ENCODE measurements around the gene ZBTB38.

ZBTB38 gene, protein sequence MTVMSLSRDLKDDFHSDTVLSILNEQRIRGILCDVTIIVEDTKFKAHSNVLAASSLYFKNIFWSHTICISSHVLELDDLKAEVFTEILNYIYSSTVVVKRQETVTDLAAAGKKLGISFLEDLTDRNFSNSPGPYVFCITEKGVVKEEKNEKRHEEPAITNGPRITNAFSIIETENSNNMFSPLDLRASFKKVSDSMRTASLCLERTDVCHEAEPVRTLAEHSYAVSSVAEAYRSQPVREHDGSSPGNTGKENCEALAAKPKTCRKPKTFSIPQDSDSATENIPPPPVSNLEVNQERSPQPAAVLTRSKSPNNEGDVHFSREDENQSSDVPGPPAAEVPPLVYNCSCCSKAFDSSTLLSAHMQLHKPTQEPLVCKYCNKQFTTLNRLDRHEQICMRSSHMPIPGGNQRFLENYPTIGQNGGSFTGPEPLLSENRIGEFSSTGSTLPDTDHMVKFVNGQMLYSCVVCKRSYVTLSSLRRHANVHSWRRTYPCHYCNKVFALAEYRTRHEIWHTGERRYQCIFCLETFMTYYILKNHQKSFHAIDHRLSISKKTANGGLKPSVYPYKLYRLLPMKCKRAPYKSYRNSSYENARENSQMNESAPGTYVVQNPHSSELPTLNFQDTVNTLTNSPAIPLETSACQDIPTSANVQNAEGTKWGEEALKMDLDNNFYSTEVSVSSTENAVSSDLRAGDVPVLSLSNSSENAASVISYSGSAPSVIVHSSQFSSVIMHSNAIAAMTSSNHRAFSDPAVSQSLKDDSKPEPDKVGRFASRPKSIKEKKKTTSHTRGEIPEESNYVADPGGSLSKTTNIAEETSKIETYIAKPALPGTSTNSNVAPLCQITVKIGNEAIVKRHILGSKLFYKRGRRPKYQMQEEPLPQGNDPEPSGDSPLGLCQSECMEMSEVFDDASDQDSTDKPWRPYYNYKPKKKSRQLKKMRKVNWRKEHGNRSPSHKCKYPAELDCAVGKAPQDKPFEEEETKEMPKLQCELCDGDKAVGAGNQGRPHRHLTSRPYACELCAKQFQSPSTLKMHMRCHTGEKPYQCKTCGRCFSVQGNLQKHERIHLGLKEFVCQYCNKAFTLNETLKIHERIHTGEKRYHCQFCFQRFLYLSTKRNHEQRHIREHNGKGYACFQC (N-terminal part only)

DNA sequence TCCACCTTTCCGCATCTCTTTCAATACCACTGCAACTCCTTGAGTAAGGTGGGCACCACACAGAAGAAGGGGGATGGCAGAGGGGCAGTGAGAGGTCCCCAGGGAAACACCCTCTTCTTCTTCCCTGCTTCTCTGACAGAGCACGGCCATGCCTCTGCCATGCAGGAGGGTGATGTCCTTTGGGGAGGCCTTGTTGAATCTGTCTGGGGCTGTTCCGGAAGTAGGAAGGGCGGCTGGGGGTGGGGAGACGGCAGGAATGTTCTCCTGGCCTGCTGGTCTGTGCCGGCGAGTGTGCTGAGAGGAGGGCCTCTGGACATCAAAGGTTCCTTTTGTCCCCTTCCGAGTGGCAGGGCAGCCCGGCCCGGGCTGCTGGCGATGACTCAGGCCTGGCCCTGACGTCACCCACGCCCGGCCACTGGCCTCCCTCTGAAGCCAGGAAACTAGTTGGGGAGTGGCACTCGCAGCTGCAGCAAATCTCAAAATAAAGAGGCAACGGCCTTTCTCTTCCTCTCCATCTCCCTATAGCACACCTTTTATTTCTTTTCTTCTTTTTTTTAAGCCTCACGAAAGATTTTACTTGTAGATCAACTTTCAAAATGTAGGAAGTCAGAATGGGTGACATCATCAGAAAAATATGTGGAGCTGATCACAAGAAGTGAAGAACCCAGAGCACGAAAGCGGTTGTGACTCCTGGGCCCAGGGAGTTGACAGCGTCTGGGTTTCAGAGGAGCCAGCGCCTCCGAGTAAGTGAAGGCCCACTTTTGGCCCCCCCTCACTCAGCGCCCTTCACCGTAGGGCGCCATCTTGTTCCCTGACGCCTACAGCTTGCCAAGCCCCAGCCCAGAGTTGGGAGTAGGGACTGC is at the start of gene ZBTB38:
Gene ZBTB38, plus strand, starts transcription at position 443 of the 863 bp plus-strand sequence. CDS start 73,885 bp downstream, outside the sequence.
- no peak for DNase-seq

DNA sequence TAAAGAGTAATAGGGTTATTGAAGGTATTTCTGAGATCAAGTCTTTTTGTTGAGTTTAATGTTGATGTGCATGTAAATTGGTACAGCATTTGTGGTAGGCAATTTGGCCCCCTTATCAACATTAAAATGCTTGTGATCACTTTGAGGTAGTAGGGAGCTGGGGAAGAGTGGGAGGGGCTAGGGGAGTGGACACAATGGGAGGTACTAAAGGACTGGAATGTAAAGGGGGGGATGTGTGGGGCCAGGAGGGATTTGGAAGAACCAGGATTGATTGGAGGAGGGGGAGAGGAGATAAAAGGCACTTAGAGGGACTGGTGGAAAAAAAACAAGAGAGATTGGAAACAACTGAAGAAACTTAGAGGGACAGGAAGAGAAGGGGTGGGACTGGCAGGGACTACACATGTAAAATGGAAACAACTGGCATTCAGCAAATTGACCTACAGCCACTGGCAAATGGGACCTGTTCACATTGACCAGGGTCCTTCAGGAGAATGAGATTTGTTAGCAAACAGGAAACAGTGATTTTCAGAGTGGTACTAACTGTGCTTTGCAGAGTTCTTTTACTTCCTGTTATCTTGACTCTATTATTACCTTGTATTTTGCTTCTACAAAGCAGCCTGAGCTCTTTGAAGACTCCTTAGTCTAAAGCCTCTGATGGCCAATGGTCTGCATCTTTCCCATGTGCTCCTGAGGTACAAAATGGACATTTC is 47.8 kb upstream of the ZBTB38 start:
- DNase-seq: no peak

DNA sequence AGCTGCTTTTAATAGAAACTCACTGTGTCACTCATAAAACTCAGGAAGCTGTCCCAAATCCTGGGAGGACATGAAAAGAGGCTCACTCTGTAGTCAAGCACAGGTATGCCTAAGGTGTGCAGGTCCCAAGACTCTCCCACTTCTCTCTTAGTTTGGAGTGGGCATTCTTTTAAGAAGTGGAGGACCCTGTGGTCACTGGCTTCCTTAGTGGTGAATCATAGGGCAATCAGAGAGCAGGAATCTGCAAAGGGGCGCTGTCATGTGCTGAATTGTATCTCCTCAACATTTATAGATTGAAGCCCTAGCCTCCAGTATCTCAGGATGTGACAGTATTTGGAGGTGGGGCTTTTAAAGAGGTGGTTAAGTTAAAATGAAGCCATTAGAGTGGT is 47.2 kb upstream of the ZBTB38 start:
- DNase-seq: no peak

DNA sequence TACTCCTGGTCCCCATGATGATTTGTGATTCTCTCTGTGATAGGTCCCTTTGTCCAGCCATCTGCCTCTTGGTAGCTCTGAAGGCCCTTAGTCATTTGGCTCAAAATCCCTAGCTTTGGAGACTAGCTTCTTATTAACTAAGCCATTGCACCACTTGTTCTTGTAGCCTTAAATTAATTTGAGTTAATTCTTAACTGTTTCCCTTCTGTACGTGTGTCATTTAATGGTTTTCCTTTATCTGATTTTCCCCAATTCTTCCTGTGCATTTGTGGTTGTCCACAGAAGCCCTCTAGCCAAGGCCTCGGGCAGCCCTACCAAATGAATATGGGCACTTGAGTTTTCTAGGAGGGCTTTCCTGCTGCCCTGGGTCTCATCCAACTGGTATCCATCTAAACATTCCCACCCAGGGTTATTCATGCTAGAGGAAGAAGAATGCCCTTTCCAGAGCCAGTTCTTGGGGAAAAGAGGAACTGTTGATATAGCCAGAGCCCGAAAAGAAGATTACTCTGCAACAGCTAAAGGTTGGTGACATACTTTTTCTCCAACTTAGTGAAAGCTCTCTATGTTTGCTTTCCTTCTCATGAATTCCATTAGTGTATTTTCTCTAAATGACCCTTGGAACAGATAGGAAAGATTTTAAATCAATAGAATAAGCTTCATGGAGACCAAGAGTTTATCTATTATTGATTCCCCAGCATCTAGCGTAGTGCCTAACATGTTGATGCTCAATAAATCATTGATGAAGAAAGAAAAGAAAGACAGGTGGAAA is 44.2 kb upstream of the ZBTB38 start:
- no peak for DNase-seq

DNA sequence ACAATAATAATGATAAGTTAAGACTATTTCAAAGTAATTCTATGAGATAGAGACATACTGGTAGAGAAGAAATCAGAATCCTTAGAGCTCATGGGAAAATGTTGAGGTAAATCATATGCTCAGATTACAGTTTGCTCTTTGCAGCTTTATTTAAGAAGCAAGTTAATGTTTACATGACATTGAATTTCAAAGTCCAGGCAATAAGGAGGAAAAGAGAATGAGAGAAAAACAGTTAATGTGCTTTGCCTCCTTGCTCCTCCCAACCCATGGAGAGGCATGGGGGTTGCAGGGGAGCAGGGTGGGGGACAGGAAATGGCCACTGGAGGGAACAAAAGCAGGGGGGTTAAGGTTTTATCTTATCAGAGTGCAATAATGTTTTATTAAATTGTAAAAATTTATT is 42.2 kb upstream of the ZBTB38 start:
- DNase-seq: no peak

DNA sequence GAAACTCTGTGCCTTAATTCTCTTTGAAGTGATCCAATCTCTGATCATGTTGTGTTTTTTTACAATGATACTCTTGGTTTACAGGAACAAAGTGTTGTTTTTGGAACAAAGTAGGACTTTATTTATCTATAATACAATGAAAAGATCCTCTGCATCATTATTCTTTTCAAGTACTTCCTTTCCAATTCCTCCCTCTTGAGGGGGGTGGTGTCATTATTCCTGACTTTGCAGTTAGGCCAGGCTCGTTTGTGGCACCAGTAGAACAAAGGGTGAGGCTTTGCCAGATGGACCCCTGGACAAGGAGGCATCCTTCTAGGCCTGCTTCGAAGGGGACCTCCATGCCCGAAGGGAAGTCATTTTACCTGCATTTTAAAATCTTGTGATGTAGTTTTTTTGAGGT is 41.7 kb upstream of the ZBTB38 start:
- DNase-seq: no peak

DNA sequence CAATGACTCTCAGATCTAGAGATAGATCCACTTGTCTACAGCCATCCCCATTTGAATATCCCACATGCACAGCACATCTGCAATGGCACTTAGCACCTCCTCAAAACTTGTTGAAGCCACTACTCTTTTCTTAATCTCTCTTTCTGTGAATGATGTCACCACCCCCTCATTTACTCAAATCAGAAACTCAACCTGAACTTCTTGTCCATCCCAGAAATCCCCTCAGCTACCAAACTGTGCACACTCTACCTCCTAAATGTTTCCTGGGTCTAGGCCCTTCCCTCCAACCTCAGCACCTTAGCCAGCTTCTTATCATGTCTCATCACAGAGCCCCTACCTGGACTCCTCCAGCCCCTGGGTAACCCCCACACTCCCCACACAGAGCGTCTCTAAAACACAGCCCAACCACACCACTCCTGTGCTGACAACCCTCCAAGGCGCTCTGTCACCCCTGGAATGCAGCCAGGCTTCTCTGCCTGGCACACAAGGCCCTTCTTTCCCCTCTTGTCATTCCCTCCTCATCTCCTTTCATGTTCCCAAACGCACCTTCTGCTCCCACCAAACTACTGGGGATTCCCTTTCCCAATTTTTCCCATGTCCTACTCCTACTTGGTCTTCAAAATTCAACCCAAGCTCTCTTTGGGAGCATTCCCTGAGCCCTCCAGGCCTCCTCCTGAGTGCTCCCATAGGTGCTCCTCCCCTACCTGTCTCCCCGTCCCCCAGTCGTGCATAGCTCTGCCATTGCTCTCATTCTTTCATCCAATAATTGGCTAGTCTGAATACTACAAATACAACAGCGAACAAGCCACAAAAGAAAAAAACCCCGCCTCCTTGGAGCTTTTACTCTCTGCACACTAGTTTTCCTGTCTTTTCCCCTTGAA is 39.8 kb upstream of the ZBTB38 start:
- DNase-seq: no peak

DNA sequence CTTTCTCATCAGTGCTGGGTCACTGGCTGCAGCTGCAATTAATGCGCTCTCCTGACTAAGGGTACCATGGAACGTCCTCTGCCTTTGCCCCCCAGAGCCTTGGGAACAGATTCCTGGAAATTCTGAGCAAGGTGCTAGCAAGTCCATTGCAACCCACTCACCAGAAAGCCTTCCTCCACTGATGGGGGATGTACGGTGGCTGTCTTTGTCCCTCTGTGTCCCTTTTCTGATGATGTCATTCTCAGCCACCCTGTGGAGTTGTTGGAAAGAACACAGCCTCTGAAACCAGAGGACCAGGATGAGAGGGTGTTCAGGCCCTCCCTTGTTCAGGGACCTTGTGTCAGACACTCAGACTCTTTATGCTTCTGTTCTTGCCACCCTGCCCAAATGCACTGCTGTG is 38.1 kb upstream of the ZBTB38 start:
- peak; percentile 76 for DNase-seq

DNA sequence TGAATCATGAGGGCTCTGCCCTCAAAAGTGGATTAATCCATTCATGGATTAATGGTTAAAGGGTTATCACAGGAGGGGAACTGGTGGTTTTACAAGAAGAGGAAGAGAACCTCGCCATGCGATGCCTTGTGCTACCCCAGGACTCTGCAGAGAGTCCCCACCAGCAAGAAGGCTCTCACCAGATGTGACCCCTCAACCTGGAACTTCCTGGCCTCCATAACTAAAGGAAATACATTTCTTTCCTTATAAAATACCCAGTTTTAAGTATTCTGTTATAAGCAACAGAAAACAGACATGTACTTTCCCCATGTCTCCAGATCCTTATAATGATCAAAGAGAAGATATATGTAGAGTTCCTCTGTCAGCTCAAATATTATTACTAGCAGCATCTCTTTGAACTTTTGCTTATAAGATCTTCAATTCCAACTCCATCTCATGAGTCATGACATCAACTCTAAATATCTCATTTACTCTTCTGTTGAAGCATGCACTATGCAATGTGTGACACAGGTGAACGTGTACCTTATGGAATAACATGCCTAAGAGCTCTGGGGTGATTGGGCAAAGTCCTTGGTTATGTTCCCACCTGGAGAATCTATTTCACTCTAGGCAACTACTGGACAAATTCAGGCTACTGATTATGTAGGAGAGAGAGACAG is 37.5 kb upstream of the ZBTB38 start:
- no peak for DNase-seq

DNA sequence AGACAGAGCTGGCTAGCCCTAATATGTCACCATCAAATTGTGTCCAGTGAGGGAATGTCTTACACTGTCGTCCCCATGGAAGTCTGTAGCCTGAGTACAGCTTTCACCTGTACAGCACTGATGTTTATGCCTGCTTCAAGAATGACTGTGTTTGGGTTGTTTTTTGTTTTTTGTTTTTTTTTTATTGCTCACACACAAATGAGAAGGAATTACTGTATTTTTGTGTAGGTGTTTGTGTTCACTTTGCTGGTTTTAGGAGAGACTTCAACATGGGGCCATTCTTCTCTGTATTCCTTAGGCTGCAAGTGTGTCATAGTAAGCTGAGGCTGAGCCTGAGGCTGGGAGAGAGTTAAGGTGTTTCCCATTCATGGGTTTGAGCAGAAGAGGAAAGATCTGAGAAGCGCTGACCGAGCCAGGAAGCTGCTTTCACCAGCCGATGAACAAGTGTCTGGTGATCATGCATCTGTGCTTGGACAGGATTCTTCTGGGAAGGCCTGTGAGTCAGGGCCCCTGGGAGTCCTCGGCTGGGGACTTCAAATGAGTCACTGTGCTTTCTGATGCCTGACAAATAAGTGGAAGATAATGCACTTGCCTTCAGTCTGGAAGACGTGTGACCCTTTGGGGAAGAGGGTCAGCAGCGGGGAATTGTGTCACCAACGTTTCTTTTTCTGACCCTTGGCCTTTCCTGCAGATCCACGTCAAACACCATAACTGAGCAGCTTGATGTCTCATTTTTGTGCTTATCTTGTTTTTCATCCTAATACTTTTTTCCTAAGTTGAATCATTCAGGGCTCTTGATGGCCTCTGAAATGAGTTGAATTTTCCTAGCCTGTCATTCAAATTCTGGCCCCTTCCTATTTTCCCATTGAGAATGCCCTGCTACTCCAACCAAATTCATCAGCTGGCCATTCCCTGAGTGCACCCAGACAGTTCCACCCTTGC is 36.7 kb upstream of the ZBTB38 start:
- DNase-seq: no peak

DNA sequence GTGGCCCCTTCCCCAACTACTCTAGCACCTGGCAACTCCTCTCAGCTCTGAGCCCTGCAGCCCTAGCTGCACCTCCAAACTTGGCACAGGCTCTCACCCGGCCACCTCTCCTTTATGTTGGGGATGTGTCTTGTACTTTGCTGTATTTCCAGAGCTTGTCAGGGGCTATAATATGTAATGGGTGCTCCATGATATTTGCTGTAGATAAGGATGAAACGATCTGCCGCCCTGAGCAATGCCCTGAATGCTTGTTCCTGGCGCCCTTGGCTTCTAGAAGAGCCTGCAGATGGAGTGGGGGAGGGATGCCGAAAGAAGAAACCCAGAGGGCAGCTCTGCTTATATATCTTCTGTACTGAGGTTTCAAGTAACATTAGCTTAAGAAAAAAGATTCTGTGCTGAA is 35.9 kb upstream of the ZBTB38 start:
- DNase-seq: no peak

DNA sequence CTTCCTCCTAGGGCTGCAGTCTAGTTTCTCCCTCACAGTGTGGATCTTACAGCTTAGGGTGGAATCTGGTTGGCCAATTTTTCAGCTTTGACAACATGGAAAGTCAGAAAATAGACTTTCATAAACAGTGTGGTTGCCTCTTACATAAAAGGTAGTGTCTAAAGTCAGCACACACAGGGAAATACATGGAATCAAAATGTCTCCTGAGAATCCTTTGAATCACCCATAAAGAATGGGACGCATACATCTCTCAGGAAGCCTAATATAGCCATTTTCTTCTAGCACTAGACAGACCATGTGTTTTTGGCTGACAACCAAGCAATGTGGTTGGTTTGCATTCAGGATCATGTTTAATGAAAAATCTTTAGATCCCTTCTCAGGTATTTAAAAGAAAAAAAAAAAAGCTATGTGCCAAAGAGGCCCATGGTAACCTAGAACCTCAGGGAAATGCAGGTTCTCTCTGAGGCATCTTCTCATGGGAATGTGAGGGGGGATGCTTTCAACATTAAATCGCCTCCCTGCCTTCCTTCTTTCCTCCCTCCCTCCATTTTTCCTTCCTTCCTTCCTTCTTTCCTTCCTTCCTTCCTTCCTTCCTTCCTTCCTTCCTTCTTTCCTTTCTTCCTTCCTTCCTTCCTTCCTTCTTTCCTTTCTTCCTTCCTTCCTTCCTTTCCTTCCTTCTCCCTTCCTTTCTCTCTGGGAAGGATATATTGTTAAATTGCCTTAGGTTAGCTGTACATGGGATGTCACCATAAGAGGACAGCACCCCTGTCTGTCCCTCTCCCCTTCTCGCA is 34.3 kb upstream of the ZBTB38 start:
- DNase-seq: no peak

DNA sequence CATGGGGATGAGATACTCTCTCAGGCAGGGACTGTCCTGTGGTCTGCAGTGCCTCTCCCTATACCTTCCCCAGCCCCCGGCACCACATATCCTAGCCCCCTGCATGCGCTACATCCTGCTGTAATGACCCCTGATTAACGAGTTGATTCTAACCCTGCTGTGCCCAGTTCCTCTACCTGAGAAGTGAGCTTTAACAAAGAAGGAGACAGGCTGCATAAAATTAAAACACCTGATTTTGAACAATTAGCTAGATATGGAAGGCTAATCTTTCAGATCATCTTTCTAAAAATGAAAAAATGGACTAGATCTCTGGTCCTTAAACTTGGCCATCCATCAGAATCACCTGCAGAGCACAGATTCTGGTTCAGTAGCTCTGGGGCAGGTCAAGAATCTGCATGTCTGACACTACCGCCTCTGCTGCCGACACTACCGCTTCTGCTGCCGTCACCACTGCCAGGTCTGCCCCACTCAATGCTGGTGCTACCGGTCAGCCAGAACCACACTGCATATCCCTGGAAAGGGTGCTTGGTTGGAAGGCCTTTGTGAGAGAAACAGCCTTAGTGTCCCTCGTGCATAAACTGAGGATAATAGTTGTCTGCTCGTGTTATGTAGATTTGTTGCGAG is 33.6 kb upstream of the ZBTB38 start:
- DNase-seq: peak; percentile 72

DNA sequence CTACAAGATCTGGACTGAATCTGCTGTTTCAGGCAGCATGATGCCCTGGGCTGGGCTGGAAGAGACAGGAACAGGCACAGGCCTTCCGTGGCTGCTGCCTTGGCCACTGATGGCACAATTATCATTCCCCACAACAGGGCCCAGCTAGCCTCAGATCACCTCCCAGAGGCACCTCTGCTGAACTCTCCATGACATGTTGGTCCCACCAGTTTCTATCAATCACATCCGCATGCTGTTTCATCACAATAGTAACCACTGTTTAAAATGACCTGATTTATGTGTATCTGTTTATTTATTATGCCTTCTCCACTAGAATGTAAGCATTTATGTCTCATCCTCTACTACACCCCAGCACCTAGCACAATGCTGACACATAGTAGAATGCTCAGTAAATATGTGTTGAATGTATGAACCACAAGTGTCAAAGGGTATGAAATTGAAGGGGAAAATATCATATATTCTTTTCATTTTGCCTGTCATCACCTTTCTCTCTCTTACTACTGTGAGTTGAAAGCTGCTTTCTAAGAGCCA is 32.7 kb upstream of the ZBTB38 start:
- DNase-seq: peak; percentile 18

DNA sequence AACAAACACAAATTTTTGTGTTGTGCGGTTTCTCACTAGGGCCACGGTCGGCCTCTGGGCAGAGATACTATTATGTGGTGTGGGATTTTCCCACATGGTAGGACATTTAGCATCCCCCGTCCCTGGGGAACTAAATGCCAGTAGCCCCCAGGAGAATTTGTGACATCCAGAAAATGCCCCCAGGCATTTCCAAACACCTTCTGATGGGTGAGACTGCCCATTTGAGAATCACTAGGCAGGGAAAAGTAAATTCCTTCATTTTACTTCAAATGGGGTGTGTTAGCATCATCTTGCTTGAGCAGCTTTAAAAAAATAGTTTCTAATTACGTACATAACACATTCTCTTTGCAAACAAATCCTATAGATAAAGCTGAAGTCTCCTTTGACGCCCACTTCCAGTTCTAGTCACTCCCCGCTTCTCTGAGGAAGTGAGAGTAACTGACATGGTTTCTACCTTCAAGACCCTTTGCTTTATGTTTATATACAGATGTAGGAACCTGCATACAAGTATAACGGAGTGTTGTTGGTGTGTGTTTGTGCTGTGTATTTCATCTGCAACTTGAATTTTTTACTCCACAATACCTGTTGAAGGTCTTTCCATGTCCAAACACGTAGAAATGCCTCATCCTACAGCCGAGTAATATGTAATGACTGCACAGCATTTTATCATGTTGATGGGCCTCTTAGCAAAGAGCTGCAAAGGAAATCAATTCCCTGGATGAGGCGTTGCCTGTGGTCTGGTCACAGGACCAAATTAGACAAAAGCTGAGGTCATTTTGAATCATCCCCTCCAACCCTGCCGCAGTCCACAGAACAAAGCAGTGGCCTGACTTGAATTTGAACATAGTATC is 31.4 kb upstream of the ZBTB38 start:
- peak; percentile 44 for DNase-seq

DNA sequence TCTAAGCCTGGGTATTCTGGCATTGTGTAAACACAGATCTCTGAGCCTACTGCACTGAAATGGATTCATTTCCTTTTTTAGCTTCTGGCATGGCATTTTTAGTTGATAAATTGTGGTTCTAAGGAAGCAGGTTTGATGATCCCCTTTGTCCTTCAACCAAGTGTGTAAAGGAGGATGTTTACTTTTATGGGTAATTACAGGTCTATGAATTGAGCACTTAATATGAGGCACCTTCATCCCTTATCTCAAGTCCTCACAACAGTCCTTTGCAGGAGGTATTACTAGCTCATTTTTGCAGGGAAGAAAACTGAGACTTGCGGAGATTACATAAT is 30.8 kb upstream of the ZBTB38 start:
- DNase-seq: peak; percentile 97
